ENCODE data around the gene C16orf78. TPM values are rescaled to one million over a fixed set of nuclear protein-coding genes. Genes with fewer than 3 reads are reported as not detected.

Gene C16orf78
- polyA plus RNA-seq, 4 donors = not detected

DNA sequence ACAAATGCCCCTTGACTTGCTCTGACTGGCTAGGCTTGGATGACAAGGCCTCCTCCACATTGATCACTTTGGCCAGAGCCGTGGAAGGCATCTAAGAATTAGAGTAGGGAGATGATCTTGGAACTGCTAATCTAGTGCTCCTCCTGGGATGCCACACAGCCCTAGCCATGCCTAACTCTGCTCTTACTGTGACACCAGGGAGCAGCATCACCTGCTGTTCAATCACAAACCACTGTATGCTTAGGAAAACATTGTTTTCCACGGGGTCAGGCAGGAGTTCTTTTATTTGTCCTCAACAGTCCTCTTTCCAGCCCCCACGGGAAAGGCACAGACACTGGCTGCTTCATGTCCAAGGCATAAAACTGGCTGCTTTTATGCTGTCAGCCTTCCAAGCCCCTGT lies 46.3 kb downstream of the C16orf78 start:
- Histone ChIP-seq H3K27ac (ENCODE audit: low read depth in 1 of 3, low read length in 2 of 3) (no peak overlapping the region), H3K4me3 (ENCODE audit: low read depth in 1 of 3, low read length in 3 of 3) (no peak overlapping the region), H3K36me3 (ENCODE audit: control insufficient read depth in 3 of 3, insufficient read depth in 2 of 3, low read depth in 1 of 3, low read length in 3 of 3) (no peaks in the 10 kb centered on the region), H3K4me1 (ENCODE audit: control insufficient read depth in 3 of 3, insufficient read depth in 2 of 3, low read depth in 1 of 3, low read length in 2 of 3) (no peaks in the 10 kb centered on the region), H3K9me3 (ENCODE audit: control insufficient read depth in 2 of 2, insufficient read depth in 1 of 2, low read depth in 1 of 2, low read length in 1 of 2) (no peaks in the 10 kb centered on the region), H3K27me3 (ENCODE audit: control insufficient read depth in 3 of 3, insufficient read depth in 3 of 3, low read length in 3 of 3) (peaks cover 0 to 3% (median 0%) of the 10 kb centered on the region in 3 donors)
- DNase-seq (no peak), FAIRE-seq (no peak)
- WGBS, 3 donors = 9 to 48% (median 35%) methylated on average over 3 of the region's 3 CpGs

DNA sequence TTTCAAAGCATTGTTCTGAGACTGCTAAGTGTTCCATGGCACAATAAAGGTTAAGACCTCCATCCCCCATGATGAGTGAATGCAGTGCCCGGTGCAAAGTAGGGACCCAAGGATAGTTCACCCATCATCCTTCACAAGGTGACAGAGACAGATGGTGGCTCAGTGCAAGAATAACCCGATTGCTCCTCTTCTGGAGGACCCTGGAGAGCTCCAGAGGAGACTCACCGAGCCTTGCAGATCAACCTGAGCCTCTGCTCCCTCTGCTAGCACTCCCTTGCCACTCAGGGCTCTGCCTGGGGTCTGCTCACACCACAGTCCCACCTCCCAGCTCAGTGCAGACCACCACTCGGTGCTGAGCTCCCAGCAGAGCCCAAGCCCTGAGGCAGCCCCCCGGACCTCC lies 49.3 kb downstream of the C16orf78 start:
- H3K27me3 ChIP-seq (ENCODE audit: control insufficient read depth in 3 of 3, insufficient read depth in 3 of 3, low read length in 3 of 3) = peaks cover 0 to 3% (median 0%) of the 10 kb centered on the region in 3 donors
- WGBS, 3 donors = 54 to 57% (median 55%) methylated on average over 5 of the region's 5 CpGs
- H3K4me3 ChIP-seq (ENCODE audit: low read depth in 1 of 3, low read length in 3 of 3) = no peak overlapping the region
- H3K4me1 ChIP-seq (ENCODE audit: control insufficient read depth in 3 of 3, insufficient read depth in 2 of 3, low read depth in 1 of 3, low read length in 2 of 3) = no peaks in the 10 kb centered on the region
- no peak for DNase-seq
- no peak for FAIRE-seq
- no peak overlapping the region for H3K27ac ChIP-seq (ENCODE audit: low read depth in 1 of 3, low read length in 2 of 3)
- no peaks in the 10 kb centered on the region for H3K9me3 ChIP-seq (ENCODE audit: control insufficient read depth in 2 of 2, insufficient read depth in 1 of 2, low read depth in 1 of 2, low read length in 1 of 2)
- H3K36me3 ChIP-seq (ENCODE audit: control insufficient read depth in 3 of 3, insufficient read depth in 2 of 3, low read depth in 1 of 3, low read length in 3 of 3) = no peaks in the 10 kb centered on the region

DNA sequence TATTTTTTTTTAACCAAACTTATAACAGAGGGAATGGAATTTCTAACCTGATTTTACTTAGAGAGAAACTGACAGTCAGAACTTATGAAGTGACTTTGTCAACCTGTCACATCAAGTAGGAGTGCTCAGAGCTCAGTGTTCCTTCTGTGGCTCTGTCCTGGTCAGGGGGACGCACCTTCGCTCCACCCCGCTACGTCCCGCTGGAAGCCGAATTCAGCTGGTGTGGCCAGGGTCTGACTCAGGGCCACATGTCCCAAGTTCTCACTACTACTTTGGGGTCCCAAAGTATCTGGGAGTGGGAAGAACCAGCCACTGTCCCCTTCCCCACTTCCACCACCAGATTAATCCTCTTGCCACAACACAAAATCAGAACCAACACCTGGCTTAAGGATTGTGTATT lies 51.4 kb downstream of the C16orf78 start:
- WGBS, 3 donors = 94 to 96% (median 95%) methylated on average over 6 of the region's 6 CpGs
- DNase-seq (no peak), FAIRE-seq (no peak)
- no peak overlapping the region for H3K27ac ChIP-seq (ENCODE audit: low read depth in 1 of 3, low read length in 2 of 3)
- H3K36me3 ChIP-seq (ENCODE audit: control insufficient read depth in 3 of 3, insufficient read depth in 2 of 3, low read depth in 1 of 3, low read length in 3 of 3) = no peaks in the 10 kb centered on the region
- H3K9me3 ChIP-seq (ENCODE audit: control insufficient read depth in 2 of 2, insufficient read depth in 1 of 2, low read depth in 1 of 2, low read length in 1 of 2) = peaks cover 0 to 4% of the 10 kb centered on the region in 2 donors
- no peaks in the 10 kb centered on the region for H3K27me3 ChIP-seq (ENCODE audit: control insufficient read depth in 3 of 3, insufficient read depth in 3 of 3, low read length in 3 of 3)
- no peaks in the 10 kb centered on the region for H3K4me1 ChIP-seq (ENCODE audit: control insufficient read depth in 3 of 3, insufficient read depth in 2 of 3, low read depth in 1 of 3, low read length in 2 of 3)
- H3K4me3 ChIP-seq (ENCODE audit: low read depth in 1 of 3, low read length in 3 of 3) = no peak overlapping the region

DNA sequence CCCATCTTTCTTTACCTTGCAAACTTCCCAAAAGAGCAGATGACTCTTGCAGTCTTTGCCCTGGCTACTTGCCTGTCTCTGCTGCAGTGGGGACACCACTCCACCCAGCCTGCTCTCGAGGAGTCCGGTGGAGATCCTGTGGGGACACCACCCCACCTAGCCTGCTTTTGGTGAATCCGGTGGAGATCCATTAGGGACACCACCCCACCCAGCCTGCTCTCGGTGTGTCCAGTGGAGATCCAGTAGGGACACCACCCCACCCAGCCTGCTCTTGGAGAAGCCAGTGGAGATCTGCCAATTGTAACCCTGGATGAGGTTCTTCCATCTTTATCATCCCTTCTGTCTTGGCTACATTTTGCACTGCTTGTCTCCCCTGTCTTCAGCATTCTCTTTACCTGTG lies 54.2 kb downstream of the C16orf78 start:
- Histone ChIP-seq H3K9me3 (ENCODE audit: control insufficient read depth in 2 of 2, insufficient read depth in 1 of 2, low read depth in 1 of 2, low read length in 1 of 2) (peaks cover 0 to 4% of the 10 kb centered on the region in 2 donors), H3K27me3 (ENCODE audit: control insufficient read depth in 3 of 3, insufficient read depth in 3 of 3, low read length in 3 of 3) (no peaks in the 10 kb centered on the region), H3K4me3 (ENCODE audit: low read depth in 1 of 3, low read length in 3 of 3) (no peak overlapping the region), H3K36me3 (ENCODE audit: control insufficient read depth in 3 of 3, insufficient read depth in 2 of 3, low read depth in 1 of 3, low read length in 3 of 3) (no peaks in the 10 kb centered on the region), H3K27ac (ENCODE audit: low read depth in 1 of 3, low read length in 2 of 3) (no peak overlapping the region), H3K4me1 (ENCODE audit: control insufficient read depth in 3 of 3, insufficient read depth in 2 of 3, low read depth in 1 of 3, low read length in 2 of 3) (no peaks in the 10 kb centered on the region)
- 87 to 89% (median 89%) methylated on average over 4 of the region's 4 CpGs for WGBS, 3 donors
- DNase-seq = no peak
- no peak for FAIRE-seq

DNA sequence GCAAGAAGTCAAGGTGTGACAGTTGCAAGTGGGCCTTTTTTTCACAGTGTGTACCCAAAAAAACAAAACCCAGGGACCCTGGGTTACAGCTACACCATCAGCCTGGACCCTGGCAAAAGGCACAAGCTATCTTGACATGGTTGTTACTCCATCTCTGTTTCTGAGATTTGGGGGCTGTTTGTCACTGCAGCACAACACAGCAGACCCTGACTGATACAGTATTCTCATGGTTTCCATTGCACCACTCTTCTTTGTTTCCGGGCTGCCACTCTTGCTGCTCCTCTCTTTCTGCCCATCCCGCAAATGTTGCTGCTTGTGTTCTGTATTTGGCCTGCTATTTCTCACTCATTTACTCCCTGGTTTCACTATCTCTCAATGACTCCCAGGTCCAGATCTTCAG lies 55.2 kb downstream of the C16orf78 start:
- Histone ChIP-seq H3K4me3 (ENCODE audit: low read depth in 1 of 3, low read length in 3 of 3) (no peak overlapping the region), H3K9me3 (ENCODE audit: control insufficient read depth in 2 of 2, insufficient read depth in 1 of 2, low read depth in 1 of 2, low read length in 1 of 2) (peaks cover 0 to 4% of the 10 kb centered on the region in 2 donors), H3K36me3 (ENCODE audit: control insufficient read depth in 3 of 3, insufficient read depth in 2 of 3, low read depth in 1 of 3, low read length in 3 of 3) (no peaks in the 10 kb centered on the region), H3K4me1 (ENCODE audit: control insufficient read depth in 3 of 3, insufficient read depth in 2 of 3, low read depth in 1 of 3, low read length in 2 of 3) (no peaks in the 10 kb centered on the region), H3K27ac (ENCODE audit: low read depth in 1 of 3, low read length in 2 of 3) (no peak overlapping the region), H3K27me3 (ENCODE audit: control insufficient read depth in 3 of 3, insufficient read depth in 3 of 3, low read length in 3 of 3) (no peaks in the 10 kb centered on the region)
- DNase-seq = no peak
- 85 to 92% (median 91%) methylated on average over 2 of the region's 2 CpGs for WGBS, 3 donors
- no peak for FAIRE-seq

- H3K27ac ChIP-seq (ENCODE audit: low read depth in 1 of 3, low read length in 2 of 3) = no peak overlapping the region
- no peak overlapping the region for H3K4me3 ChIP-seq (ENCODE audit: low read depth in 1 of 3, low read length in 3 of 3)
- WGBS, 3 donors = 80 to 88% (median 85%) methylated on average over 9 of the region's 9 CpGs
- DNase-seq (no peak), FAIRE-seq (no peak)
- peaks cover 0 to 4% of the 10 kb centered on the region in 2 donors for H3K9me3 ChIP-seq (ENCODE audit: control insufficient read depth in 2 of 2, insufficient read depth in 1 of 2, low read depth in 1 of 2, low read length in 1 of 2)
- no peaks in the 10 kb centered on the region for H3K27me3 ChIP-seq (ENCODE audit: control insufficient read depth in 3 of 3, insufficient read depth in 3 of 3, low read length in 3 of 3)
- H3K36me3 ChIP-seq (ENCODE audit: control insufficient read depth in 3 of 3, insufficient read depth in 2 of 3, low read depth in 1 of 3, low read length in 3 of 3) = no peaks in the 10 kb centered on the region
- H3K4me1 ChIP-seq (ENCODE audit: control insufficient read depth in 3 of 3, insufficient read depth in 2 of 3, low read depth in 1 of 3, low read length in 2 of 3) = no peaks in the 10 kb centered on the region
Observed at GRCh38 chr16:49431040-49431439, 57.4 kb downstream of the C16orf78 start.

- Histone ChIP-seq H3K27me3 (ENCODE audit: control insufficient read depth in 3 of 3, insufficient read depth in 3 of 3, low read length in 3 of 3) (no peaks in the 10 kb centered on the region), H3K36me3 (ENCODE audit: control insufficient read depth in 3 of 3, insufficient read depth in 2 of 3, low read depth in 1 of 3, low read length in 3 of 3) (no peaks in the 10 kb centered on the region), H3K4me3 (ENCODE audit: low read depth in 1 of 3, low read length in 3 of 3) (no peak overlapping the region), H3K4me1 (ENCODE audit: control insufficient read depth in 3 of 3, insufficient read depth in 2 of 3, low read depth in 1 of 3, low read length in 2 of 3) (no peaks in the 10 kb centered on the region), H3K9me3 (ENCODE audit: control insufficient read depth in 2 of 2, insufficient read depth in 1 of 2, low read depth in 1 of 2, low read length in 1 of 2) (peaks cover 0 to 4% of the 10 kb centered on the region in 2 donors), H3K27ac (ENCODE audit: low read depth in 1 of 3, low read length in 2 of 3) (no peak overlapping the region)
- DNase-seq (no peak), FAIRE-seq (no peak)
- WGBS, 3 donors = 75 to 83% (median 81%) methylated on average over 11 of the region's 11 CpGs
Observed at GRCh38 chr16:49431591-49432290, 58.1 kb downstream of the C16orf78 start.

GRCh38 chr16:49434733-49435132 lies 61.1 kb downstream of the C16orf78 start:
- FAIRE-seq (no peak), DNase-seq (no peak)
- Histone ChIP-seq H3K9me3 (ENCODE audit: control insufficient read depth in 2 of 2, insufficient read depth in 1 of 2, low read depth in 1 of 2, low read length in 1 of 2) (no peaks in the 10 kb centered on the region), H3K27me3 (ENCODE audit: control insufficient read depth in 3 of 3, insufficient read depth in 3 of 3, low read length in 3 of 3) (no peaks in the 10 kb centered on the region), H3K27ac (ENCODE audit: low read depth in 1 of 3, low read length in 2 of 3) (no peak overlapping the region), H3K4me3 (ENCODE audit: low read depth in 1 of 3, low read length in 3 of 3) (no peak overlapping the region), H3K36me3 (ENCODE audit: control insufficient read depth in 3 of 3, insufficient read depth in 2 of 3, low read depth in 1 of 3, low read length in 3 of 3) (no peaks in the 10 kb centered on the region), H3K4me1 (ENCODE audit: control insufficient read depth in 3 of 3, insufficient read depth in 2 of 3, low read depth in 1 of 3, low read length in 2 of 3) (no peaks in the 10 kb centered on the region)
- WGBS, 3 donors = 92 to 93% (median 92%) methylated on average over 6 of the region's 6 CpGs

DNA sequence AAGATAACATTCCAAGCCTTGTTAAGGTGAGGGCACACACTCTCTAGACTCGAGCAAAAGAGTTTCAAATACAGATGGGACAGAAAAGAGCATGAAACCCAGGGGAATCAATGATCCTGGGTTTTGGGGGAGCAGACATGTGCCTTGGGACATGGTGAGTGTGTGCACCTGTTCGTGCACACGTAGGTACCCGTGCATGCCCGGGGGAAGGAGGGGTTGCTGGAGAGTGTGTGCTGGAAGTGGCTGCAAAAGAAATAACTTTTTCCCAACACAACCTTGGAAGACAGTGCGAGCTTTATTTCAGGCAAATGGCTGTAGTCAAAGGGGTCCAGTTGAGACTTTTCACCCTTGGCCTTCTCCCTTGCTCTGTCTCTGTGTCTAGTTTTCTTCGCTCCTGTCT lies 62.6 kb downstream of the C16orf78 start:
- H3K4me1 ChIP-seq (ENCODE audit: control insufficient read depth in 3 of 3, insufficient read depth in 2 of 3, low read depth in 1 of 3, low read length in 2 of 3) = no peaks in the 10 kb centered on the region
- no peaks in the 10 kb centered on the region for H3K9me3 ChIP-seq (ENCODE audit: control insufficient read depth in 2 of 2, insufficient read depth in 1 of 2, low read depth in 1 of 2, low read length in 1 of 2)
- no peaks in the 10 kb centered on the region for H3K27me3 ChIP-seq (ENCODE audit: control insufficient read depth in 3 of 3, insufficient read depth in 3 of 3, low read length in 3 of 3)
- H3K36me3 ChIP-seq (ENCODE audit: control insufficient read depth in 3 of 3, insufficient read depth in 2 of 3, low read depth in 1 of 3, low read length in 3 of 3) = no peaks in the 10 kb centered on the region
- no peak overlapping the region for H3K4me3 ChIP-seq (ENCODE audit: low read depth in 1 of 3, low read length in 3 of 3)
- 53 to 78% (median 66%) methylated on average over 7 of the region's 7 CpGs for WGBS, 3 donors
- no peak for FAIRE-seq
- DNase-seq = no peak
- H3K27ac ChIP-seq (ENCODE audit: low read depth in 1 of 3, low read length in 2 of 3) = no peak overlapping the region
